H1 (cell line): ENCODE data around the gene NEB.

Experiments
- BRCA1 ChIP-seq: IDR thresholded peaks from 2 replicates; pipeline ENCODE4 v1.6.1; 2012; ENCODE audit warnings: low read depth, low read length, improper control_type of control experiment
- CHD1 ChIP-seq: IDR thresholded peaks from 2 replicates; pipeline ENCODE4 v1.6.1; 2012; ENCODE audit warnings: low read depth, low read length, improper control_type of control experiment
- EP300 ChIP-seq, 2 experiments: IDR thresholded peaks; 1 replicate in 1 of 2; 2 replicates in 1 of 2; pipeline ENCODE4 v1.6.1; 2011 to 2012; ENCODE audit warnings: low read depth in 2 of 2, low read length in 2 of 2, mild to moderate bottlenecking in 2 of 2, borderline replicate concordance in 1 of 2, inconsistent platforms in 1 of 2, moderate library complexity in 1 of 2
- EZH2 ChIP-seq: fragments of 200-600 bp; sonication (generic); IDR thresholded peaks from 2 replicates; pipeline ENCODE4 v1.7.1; 2012; ENCODE audit warnings: low read depth, mild to moderate bottlenecking, moderate library complexity, low read length, inconsistent platforms; ENCODE audit not compliant: severe bottlenecking
- HDAC2 ChIP-seq, 2 experiments: fragments of 300-600 bp in 1 of 2; sonication (generic) in 1 of 2; IDR thresholded peaks; 2 replicates each; pipeline ENCODE4 v1.6.1; 2011 to 2012; ENCODE audit warnings: low read depth in 2 of 2, low read length in 2 of 2, mild to moderate bottlenecking in 2 of 2, moderate library complexity in 2 of 2, borderline replicate concordance in 1 of 2, inconsistent platforms in 1 of 2
- POLR2A ChIP-seq, 2 experiments: IDR thresholded peaks; 1 replicate in 1 of 2; 2 replicates in 1 of 2; pipeline ENCODE4 v1.6.1; 2011; ENCODE audit warnings: low read depth in 2 of 2, low read length in 2 of 2, mild to moderate bottlenecking in 2 of 2; ENCODE audit errors: control extremely low read depth in 1 of 2
- POLR2AphosphoS5 ChIP-seq: IDR thresholded peaks from 2 replicates; pipeline ENCODE4 v1.6.1; 2011; ENCODE audit warnings: low read depth, low read length
- RFX5 ChIP-seq: IDR thresholded peaks from 2 replicates; pipeline ENCODE4 v1.6.1; 2011; ENCODE audit warnings: low read depth, low read length, improper control_type of control experiment, borderline replicate concordance
- TCF12 ChIP-seq: IDR thresholded peaks from 2 replicates; pipeline ENCODE4 v1.6.1; 2011; ENCODE audit warnings: low read depth, mild to moderate bottlenecking, low read length
- ZNF274 ChIP-seq: IDR thresholded peaks from 2 replicates; pipeline ENCODE4 v1.7.0; 2012; ENCODE audit warnings: low read length, borderline replicate concordance; ENCODE audit errors: extremely low read depth
- TF ChIP-seq, protein P1 (sequence below), 3 experiments: IDR thresholded peaks; 1 replicate in 2 of 3; 2 replicates in 1 of 3; pipeline versions ENCODE4 v1.5.1 to v1.6.1; 2011; ENCODE audit warnings: low read length in 3 of 3, mild to moderate bottlenecking in 3 of 3, inconsistent platforms in 2 of 3, low read depth in 1 of 3, moderate library complexity in 1 of 3; ENCODE audit not compliant: insufficient read depth in 1 of 3; ENCODE audit errors: control extremely low read depth in 1 of 3
- TF ChIP-seq, protein P2 (sequence below): IDR thresholded peaks from 2 replicates; pipeline ENCODE4 v1.6.1; 2011; ENCODE audit warnings: low read depth, mild to moderate bottlenecking, low read length; ENCODE audit not compliant: insufficient read depth
- TF ChIP-seq, protein P3 (sequence below): IDR thresholded peaks from 2 replicates; pipeline ENCODE4 v1.6.1; 2011; ENCODE audit warnings: low read length, improper control_type of control experiment

DNA sequence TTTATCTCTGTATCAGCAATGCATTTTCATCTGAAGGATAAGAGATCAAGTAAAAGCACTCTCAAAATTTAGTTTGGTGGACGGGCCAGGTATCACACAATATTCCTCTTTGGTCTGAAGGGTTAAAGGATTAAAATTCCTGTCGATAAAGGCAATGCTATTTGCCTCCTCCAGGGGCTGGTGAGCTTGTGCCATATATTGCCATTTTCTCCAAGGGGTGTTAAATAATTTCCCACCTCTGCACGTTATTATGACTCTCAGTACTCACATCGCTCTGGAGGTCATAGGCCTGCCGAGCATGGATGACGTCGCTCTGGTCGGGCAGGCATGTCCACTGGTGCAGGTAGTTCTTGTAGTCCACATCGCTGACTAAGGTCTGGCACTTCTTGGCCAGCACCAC, 94.2 kb downstream of the NEB start:
- TF ChIP-seq, protein P1, sequence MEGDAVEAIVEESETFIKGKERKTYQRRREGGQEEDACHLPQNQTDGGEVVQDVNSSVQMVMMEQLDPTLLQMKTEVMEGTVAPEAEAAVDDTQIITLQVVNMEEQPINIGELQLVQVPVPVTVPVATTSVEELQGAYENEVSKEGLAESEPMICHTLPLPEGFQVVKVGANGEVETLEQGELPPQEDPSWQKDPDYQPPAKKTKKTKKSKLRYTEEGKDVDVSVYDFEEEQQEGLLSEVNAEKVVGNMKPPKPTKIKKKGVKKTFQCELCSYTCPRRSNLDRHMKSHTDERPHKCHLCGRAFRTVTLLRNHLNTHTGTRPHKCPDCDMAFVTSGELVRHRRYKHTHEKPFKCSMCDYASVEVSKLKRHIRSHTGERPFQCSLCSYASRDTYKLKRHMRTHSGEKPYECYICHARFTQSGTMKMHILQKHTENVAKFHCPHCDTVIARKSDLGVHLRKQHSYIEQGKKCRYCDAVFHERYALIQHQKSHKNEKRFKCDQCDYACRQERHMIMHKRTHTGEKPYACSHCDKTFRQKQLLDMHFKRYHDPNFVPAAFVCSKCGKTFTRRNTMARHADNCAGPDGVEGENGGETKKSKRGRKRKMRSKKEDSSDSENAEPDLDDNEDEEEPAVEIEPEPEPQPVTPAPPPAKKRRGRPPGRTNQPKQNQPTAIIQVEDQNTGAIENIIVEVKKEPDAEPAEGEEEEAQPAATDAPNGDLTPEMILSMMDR (IDR thresholded peaks at IDR 0.05; ENCODE audit: control extremely low read depth in 1 of 3, insufficient read depth in 1 of 3, low read depth in 1 of 3, low read length in 3 of 3) = peak in 2 of 3 experiments; percentile 14 to 20; a peak in 2 of 4 replicates
- TF ChIP-seq EP300 (IDR thresholded peaks at IDR 0.05; ENCODE audit: borderline replicate concordance in 1 of 2, low read depth in 2 of 2, low read length in 2 of 2) (no peak), HDAC2 (IDR thresholded peaks at IDR 0.05; ENCODE audit: borderline replicate concordance in 1 of 2, low read depth in 2 of 2, low read length in 2 of 2) (no peak), POLR2A (IDR thresholded peaks at IDR 0.05; ENCODE audit: control extremely low read depth in 1 of 2, low read depth in 2 of 2, low read length in 2 of 2) (no peak), ZNF274 (no peak), POLR2AphosphoS5 (no peak), EZH2 (no peak), RFX5 (no peak), TCF12 (no peak), CHD1 (no peak), BRCA1 (no peak)
- TF ChIP-seq, protein P2, sequence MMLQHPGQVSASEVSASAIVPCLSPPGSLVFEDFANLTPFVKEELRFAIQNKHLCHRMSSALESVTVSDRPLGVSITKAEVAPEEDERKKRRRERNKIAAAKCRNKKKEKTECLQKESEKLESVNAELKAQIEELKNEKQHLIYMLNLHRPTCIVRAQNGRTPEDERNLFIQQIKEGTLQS = no peak
- TF ChIP-seq, protein P3, sequence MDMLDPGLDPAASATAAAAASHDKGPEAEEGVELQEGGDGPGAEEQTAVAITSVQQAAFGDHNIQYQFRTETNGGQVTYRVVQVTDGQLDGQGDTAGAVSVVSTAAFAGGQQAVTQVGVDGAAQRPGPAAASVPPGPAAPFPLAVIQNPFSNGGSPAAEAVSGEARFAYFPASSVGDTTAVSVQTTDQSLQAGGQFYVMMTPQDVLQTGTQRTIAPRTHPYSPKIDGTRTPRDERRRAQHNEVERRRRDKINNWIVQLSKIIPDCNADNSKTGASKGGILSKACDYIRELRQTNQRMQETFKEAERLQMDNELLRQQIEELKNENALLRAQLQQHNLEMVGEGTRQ = no peak
